IPS-11a (cell line): Measurements from ENCODE around the gene NF1.
"Not testable (repeated sequence)": the region's sequence is repeated elsewhere in the genome, so short reads cannot be mapped to it uniquely, and the experiment has no call there.

Experiments used
- H3K4me3 ChIP-seq: one replicate; pipeline ENCODE4 v1.5.1; 2013; ENCODE audit warnings: low read depth, low read length, control low read depth

NF1 gene

GRCh38 chr17:31293581-31293980 is 198.8 kb downstream of the NF1 start:
- no peak overlapping the region for H3K4me3 ChIP-seq

- H3K4me3 ChIP-seq, result no peak overlapping the region
Observed at GRCh38 chr17:31294231-31294630, 199.5 kb downstream of the NF1 start.

DNA sequence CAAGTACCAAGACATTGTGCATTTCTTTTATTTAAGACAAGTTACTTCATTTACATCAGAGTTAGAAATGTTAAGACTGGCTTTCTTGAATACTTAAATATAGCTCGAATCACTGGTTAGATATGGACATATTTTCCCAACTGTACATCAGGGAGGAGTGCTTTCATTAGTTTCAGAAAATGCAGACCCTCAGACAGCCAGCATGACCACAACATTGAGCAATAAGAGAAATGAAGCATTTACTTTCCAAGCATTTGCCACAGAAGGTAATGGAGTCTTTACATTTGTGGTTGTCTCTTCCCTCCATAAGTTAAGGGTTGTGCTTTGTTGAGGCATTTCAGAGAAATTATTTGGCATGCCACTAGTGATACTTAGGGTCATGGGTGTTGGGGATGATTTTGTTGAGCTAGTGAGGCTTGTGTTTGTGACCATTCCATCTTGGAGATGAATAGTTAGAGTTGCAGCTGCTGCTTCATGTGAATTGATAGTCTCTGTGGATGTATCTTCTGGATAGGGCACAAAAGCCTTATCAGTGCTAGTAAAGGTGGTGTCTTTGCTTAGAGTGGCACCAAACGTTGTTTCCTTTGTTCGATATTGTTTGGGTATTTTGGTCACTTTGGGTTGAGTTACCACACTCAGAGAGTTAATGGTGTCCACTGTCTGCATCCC is 200.2 kb downstream of the NF1 start:
- no peak overlapping the region for H3K4me3 ChIP-seq

DNA sequence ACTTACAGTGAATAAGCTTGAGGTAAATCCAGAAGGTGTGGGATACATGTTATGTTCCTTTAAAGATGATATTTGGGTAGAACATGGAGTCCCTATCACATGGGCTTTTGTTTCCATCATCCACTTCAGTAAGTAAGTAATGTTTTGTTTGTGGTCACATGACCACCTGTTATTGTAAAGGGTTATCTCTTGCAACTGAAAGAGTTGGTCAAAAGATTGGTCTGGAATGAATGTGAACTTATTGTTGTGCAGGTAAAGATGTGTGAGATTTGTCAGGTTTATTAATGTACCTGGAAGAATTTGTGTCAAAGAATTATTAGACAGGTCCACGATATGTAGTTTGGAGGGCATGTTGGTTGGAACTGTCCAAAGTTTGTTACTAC is 200.7 kb downstream of the NF1 start:
- no peak overlapping the region for H3K4me3 ChIP-seq

- H3K4me3 ChIP-seq, result no peak overlapping the region
Observed at GRCh38 chr17:31296142-31296541, 201.4 kb downstream of the NF1 start.

DNA sequence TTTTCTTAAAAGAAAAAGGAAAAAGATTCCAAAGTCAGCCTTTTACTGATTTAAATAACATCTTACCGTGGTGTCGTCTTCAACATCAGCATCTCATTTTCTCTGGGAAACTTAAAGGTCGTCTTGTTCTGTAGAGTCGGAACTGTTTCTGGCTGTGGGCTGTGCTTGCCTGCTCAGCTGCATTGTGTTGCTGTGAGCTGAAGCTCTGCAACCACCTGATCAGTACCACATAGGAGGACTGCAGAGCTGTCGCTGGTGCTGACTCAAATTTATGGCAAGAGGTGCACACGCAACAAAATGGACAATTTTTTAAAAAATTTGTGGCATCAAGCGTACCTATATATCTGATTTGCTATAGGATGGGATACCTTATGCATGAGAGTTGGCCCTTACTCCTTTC is 202.3 kb downstream of the NF1 start, which contains the start of gene OMG:
Gene OMG (minus strand): TSS at position 150 of the 400 bp plus-strand sequence. CDS start 908 bp downstream, outside the sequence.
- no peak within 1 kb of the TSS for H3K4me3 ChIP-seq

GRCh38 chr17:31299624-31300023 is 204.8 kb downstream of the NF1 start:
- H3K4me3 ChIP-seq, result no peak overlapping the region

DNA sequence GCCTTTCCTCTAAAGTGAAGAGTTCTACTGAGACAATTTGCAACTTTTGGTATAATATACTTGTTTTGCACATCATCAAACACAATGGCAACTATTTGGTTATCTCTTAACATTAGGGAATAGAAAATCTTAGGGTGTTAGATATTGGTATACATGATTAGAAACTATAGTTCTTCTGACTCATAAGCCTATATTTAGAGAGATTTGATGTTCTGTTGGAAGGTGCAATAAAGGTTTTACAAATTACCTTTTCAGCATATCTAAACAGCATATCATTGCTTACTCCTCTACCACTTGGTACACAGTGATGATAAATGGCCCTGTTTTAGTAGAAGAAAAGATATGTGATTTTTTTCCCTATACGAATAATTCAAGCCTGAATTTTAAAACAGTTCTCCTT is 212.9 kb downstream of the NF1 start:
- H3K4me3 ChIP-seq, result no peak overlapping the region

DNA sequence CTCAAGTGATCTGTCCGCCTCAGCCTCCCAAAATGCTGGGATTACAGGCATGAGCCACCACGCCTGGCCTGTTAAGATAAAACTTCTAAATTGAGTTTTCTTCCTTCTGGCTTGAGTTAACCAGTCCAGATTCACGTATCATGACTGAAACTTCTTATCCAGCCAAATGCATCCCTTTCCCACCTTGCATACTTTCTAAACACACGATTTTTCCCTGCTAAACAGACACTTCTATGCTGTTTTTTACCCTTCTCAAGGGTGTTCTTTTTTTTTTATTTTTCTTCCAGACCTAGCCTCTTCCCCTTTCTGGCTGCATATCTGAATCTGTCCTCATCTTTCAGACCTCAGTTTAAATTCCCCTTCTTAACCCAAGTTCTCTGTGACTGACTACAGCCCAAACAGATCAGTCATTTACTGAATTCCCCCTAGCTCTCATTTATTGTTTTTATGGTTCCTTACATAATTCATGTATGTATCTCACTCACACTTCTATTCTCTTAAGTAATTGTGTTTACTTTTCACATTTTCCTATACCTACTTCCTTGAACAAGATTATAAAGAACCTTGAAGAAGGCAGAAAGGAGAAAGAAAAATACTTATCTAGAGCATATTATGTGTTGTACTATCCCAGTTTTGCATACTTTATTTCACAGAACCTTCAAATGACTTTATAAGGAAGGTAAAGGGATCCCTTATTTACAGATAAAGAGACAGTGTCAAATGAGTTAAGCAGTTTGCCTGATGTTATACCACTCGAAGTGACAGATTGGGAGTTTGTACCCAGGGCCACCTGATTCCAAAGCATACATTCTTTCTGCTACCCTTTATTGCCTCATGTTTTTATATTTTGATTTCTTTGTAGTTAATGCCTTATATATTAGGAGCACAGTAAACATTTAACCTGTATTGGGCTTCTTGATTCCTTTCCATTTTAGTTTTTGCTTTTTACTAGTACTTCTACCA is 213.9 kb downstream of the NF1 start:
- no peak overlapping the region for H3K4me3 ChIP-seq

- no peak overlapping the region for H3K4me3 ChIP-seq
Observed at GRCh38 chr17:31309556-31309955, 214.8 kb downstream of the NF1 start.

DNA sequence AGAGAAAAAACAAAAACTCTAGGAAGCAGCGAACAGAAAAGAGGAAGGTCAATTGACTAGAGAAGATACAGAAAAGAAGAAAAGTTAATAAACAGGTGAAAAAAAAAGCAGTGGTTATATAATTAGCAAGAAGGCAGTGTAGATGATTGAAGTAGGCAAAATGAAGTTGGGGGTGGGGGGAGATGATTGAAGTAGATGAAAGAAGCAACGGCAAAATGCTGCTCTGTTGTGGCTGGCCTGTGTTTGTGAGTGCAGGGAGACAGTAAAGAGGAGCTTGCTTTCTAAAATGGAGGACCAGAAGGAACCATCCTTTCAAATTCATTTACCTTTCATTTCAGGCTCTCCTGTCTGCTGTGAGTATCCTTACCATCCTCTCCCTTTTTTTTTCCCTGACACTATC is 215.5 kb downstream of the NF1 start:
- no peak overlapping the region for H3K4me3 ChIP-seq

- H3K4me3 ChIP-seq, result no peak overlapping the region
Observed at GRCh38 chr17:31310886-31311285, 216.1 kb downstream of the NF1 start.

GRCh38 chr17:31311526-31311925 is 216.7 kb downstream of the NF1 start:
- no peak overlapping the region for H3K4me3 ChIP-seq

- H3K4me3 ChIP-seq, result not testable (repeated sequence)
Observed at GRCh38 chr17:31312223-31312622, 217.4 kb downstream of the NF1 start.

GRCh38 chr17:31313982-31314781 is 219.4 kb downstream of the NF1 start, which contains the start of gene EVI2B:
EVI2B (minus strand) TSS chr17:31314054; CDS start chr17:31305609, 8,445 bp downstream.
- no peak within 1 kb of the TSS for H3K4me3 ChIP-seq

DNA sequence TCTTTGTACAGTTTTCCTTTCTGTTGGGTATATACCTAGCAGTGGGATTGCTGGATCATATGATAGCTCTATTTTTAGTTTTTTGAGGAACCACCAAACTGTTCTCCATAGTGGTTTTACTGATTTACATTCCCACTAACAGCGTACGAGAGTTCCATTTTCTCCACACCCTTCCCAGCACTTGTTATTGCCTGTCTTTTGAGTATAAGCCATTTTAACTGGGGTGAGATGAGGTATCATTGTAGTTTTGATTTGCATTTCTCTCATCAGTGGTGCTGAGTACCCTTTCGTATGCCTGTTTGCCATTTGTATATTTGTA is 220.0 kb downstream of the NF1 start:
- no peak overlapping the region for H3K4me3 ChIP-seq

GRCh38 chr17:31318298-31318801 is 223.6 kb downstream of the NF1 start:
- H3K4me3 ChIP-seq, result no peak overlapping the region

GRCh38 chr17:31318851-31319661 is 224.3 kb downstream of the NF1 start:
- H3K4me3 ChIP-seq, result no peak overlapping the region

GRCh38 chr17:31320241-31320640 is 225.5 kb downstream of the NF1 start:
- H3K4me3 ChIP-seq, result no peak overlapping the region

GRCh38 chr17:31320791-31321190 is 226.0 kb downstream of the NF1 start:
- H3K4me3 ChIP-seq, result no peak overlapping the region
